GM19452 (cell line): Measurements from ENCODE around the gene CDKN2A.

Source experiments
- ATAC-seq: cut with Tn5 transposase; IDR thresholded peaks from one replicate; pipeline ENCODE4 v1.9.1; 2021; ENCODE audit not compliant: unreplicated experiment

CDKN2A gene

GRCh38 chr9:22008384-22008716 is 14.2 kb upstream of the CDKN2A start:
- no peak for ATAC-seq

DNA sequence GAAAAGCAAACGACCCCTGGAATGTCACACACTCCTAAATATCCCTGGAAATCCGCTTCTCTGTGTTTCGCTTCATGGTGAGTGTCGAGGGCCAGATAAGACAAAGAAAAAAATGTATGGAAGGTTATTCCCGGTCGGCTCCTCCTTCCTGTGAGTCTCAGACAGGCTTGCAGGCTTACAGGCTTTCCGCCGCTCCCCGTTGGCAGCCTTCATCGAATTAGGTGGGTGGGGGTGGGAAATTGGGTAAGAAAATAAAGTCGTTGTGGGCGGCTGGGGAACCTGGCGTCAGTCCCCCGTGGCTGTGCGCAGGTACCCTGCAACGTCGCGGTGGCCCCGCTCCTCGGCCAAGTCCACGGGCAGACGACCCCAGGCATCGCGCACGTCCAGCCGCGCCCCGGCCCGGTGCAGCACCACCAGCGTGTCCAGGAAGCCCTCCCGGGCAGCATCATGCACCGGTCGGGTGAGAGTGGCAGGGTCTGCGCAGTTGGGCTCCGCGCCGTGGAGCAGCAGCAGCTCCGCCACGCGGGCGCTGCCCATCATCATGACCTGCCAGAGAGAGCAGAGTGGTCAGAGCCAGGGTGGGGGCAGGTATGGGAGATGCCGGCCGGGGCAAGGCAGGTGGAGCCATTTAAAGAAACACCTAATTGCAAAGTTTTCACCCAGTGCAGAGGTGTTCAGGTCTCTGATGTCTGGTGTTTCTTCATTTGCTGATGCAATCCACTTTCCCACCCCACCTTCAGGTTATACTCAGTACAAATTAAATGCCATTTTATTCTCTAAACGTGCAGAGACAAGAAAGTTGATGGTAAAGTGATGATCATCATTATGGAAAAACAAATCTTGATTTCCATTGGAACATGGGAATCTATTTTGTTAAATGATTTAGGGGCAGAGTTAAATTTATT is 11.8 kb upstream of the CDKN2A start:
- no peak for ATAC-seq

- no peak for ATAC-seq
Observed at GRCh38 chr9:22005021-22005701, 11.0 kb upstream of the CDKN2A start.

GRCh38 chr9:22002038-22002437 is 7.8 kb upstream of the CDKN2A start:
- no peak for ATAC-seq

DNA sequence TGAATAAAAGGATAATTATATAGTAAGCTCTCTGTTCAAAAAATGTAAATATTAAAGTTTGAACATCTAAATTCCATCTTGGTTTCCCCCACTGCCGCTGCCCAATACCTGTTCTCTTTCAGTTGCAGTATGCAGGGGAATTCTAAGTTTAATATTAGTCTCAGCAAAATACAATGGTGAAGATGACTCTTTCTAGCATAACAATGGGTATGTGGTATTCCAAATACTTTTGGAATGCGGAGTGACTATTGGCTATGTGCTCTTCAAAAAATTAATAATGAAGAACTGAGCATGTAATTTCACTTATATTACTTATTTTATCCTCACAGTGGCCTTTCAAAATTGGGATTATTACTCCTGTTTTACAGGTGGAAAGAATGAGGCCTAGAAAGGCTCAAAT is 3.8 kb upstream of the CDKN2A start:
- ATAC-seq, result no peak

- ATAC-seq, result no peak
Observed at GRCh38 chr9:21997480-21997879, 3.3 kb upstream of the CDKN2A start.

GRCh38 chr9:21996858-21997257 is 2.7 kb upstream of the CDKN2A start:
- ATAC-seq, result no peak

- no peak for ATAC-seq
Observed at GRCh38 chr9:21996438-21996837, 2.2 kb upstream of the CDKN2A start.

GRCh38 chr9:21995666-21996398 is 1.6 kb upstream of the CDKN2A start:
- ATAC-seq, result peak; percentile 19

DNA sequence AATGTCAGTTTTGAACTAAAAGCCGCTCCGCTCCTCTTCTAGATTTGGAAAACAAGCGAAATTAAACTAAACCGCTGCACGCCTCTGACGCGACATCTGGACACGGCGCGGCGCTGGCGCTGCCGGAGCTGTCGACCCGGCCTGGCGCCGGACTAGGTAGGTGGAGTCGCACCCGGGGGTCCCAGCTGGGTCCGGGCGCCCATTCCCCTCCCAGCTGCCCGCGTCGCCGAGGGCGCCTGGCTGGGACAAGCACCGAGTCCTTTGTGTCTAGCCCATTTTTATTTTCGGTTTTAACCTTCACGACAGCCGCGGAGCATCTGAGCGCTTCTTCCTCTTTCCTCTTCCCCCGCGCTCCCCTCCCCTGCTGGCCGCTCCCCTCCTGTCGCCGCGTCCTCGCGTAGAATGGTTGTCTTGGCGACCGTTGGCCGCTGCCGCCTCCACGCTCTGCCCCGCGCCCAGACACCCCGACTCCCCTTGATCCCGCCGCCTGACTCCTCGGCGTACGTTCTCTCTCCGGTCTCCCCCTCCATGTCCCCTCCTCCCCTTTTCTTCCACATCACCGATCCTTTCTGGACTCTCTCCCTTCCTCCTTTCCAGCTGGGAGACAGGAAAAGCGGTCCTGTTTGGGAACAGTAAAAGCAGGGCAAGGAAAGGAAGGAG is 944 bp upstream of the CDKN2A start:
- ATAC-seq, result peak; percentile 84

GRCh38 chr9:21994556-21995005 is 389 bp upstream of the CDKN2A start, which contains the start of gene CDKN2B-AS1:
CDKN2B-AS1 (plus strand) TSS chr9:21994791.
- peak; percentile 42 for ATAC-seq

- ATAC-seq, result no peak
Observed at GRCh38 chr9:21993007-21993406, 1.2 kb downstream of the CDKN2A start.

DNA sequence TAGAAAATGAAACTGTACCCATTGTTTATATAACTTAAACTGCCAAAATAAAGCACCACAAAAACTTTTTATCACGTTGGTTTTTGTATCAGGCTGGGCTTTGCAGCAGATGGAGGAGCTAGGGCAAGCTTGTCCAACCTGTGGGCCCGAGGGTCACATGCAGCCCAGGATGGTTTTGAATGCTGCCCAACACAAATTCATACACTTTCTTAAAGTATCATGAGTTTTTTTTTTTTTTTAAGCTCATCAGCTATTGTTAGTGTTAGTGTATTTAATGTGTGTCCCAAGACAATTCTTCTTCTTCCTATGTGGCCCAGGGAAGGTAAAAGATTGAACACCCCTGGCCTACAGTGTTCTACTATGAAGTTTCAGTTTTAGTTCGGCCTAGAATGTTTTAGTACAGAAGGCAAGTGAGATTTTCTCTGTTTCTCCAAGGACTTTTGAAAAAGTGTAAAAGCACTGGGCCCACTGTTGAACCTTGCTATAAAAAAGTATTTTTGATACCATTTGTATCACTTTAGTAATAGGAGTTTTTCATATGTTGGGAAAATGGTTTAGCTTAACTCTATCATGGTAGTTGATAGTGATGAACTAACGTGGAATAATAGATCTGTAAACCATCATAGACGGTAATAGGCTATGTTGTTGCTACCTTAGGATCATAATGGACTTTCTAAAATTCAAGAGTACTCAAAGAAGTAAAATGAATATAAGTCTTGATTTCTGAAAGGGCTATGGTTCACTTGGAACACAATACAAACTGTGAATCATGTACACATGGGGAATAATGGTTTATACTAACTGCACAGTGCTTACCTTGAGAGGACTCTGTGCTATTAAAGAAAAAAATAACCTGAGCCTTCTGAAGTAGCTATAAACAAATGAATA is 2.9 kb downstream of the CDKN2A start:
- no peak for ATAC-seq

DNA sequence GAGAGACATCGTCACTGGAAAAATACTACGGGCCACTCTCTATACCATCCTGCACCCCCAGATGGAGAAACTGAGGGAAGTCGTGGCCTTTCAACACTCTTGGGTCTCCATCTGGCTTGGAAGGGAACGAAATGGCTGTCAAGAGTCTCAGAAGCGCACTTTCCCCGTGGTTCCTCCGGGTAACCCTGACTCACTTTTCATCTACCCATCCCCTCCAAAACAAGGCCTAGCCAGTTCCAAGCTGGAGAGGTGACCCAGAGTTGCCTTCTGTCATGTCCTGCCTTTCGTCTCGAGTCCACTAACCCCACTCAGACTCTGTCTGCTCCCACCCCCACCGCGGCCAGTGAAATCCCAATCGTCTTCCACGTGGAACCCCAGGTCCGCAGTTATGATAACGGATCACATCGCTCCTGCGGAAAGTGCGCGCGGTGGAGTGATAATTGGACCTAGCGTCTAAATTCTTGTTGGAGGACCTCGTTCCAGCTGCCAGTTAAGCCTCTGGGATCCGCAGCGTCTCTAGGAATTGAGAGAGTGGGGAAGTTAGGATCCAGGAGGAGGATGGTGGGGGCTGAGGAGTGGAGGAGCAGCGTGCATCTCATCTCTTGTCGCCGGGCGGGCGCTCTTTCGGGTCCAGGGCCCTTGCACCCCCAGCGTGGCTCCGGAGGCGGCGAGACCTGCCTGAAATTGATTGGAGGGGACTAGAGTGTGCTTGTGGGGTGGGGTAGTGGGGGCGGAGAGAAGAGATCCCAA is 4.6 kb downstream of the CDKN2A start:
- ATAC-seq, result no peak

DNA sequence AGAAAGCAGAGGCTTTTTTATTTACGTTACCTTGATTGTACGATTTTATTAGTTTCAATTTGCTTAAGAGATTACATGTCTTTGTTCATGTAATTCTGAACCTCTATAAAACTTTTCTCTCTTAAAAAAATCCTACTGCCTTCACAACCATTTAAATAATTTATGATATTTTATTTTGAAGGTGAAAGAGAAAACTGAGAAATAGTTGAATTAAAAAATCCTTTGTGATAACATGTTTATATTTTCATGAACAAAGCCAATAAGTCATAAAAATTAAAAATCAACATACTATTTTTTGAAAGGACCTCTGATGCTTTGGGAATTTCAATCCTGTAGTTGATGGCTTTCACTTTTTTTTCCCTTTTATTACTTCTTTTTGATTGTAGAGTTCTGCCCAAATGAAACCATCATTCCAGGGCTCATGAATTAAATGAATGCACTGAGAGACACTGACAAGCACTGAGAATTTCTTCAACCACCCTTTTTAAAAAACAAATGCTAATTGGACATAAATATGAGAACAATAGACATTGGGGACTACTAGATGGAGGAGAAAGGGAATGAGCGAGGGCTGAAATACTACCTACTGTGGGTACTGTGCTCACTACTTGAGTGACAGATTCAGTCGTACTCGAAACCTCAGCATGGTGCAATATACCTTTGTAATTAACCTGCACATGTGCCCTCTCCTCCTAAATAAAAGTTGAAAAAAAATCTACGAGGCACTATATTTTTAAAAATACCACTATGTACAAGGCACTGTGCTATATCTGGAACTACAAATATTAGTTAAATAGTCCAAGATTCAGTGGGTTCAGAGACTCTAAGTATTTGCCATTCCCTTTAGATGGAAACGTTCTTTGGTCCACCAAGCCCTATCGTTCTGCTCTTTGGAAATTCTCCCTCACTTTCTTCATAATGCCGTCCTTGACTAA is 5.9 kb downstream of the CDKN2A start:
- no peak for ATAC-seq

GRCh38 chr9:21985964-21986667 is 8.1 kb downstream of the CDKN2A start:
- ATAC-seq, result peak; percentile 45

DNA sequence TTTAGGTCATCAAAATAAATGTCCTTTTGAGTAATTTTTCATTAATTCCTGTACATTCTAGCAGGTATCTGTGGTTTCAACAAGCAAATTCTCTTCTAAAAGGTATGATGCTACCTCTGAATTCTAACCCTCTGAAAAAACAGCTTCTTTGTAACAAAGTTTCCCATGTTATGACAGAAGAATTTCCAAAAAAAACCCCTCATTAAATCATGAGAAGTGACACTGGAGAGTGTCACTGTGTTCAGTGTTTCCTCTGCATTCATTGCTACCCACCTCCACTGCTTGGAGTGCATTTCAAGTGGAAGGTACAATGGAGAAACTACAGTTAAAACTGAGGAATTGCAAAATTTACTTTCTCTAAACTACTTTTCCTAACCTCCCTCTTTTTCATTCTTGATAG is 10.1 kb downstream of the CDKN2A start:
- no peak for ATAC-seq

DNA sequence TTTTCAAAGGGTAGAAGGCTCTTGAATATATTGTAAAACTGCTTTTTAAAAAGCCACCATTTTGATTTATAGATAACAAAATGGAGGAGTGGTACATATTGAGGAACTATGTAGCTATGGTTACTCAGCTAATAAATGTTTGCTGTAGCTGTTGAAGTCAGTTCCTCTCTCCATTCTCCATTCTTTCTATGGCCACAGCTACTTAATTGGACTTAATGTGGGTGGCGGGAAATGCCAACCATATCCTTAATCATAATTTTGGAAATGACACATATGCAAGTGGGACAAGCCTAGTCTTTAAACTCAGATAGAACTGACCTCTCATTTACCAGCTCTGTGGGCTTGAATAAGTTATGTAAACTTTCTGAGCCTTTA is 10.6 kb downstream of the CDKN2A start:
- no peak for ATAC-seq
